ENCODE measurements around the gene PERP. TPM values are rescaled to one million over a fixed set of nuclear protein-coding genes. Genes with fewer than 3 reads are reported as not detected.

The PERP gene
- 33.2 TPM for total RNA-seq
- long read RNA-seq, full-length matches to known transcripts, result 208 of 214 reads
- long read RNA-seq, partial matches to known transcripts, result 5 of 214 reads
- long read RNA-seq, other reads (novel, unspliced or antisense), result 1 of 214 reads

GRCh38 chr6:138107078-138107751 is at the start of gene PERP:
Gene PERP (minus strand): TSS chr6:138107419. CDS start chr6:138107340, 79 bp downstream.
- H3K4me1 ChIP-seq, result no peaks in the 10 kb centered on the region
- TF ChIP-seq, protein P1, sequence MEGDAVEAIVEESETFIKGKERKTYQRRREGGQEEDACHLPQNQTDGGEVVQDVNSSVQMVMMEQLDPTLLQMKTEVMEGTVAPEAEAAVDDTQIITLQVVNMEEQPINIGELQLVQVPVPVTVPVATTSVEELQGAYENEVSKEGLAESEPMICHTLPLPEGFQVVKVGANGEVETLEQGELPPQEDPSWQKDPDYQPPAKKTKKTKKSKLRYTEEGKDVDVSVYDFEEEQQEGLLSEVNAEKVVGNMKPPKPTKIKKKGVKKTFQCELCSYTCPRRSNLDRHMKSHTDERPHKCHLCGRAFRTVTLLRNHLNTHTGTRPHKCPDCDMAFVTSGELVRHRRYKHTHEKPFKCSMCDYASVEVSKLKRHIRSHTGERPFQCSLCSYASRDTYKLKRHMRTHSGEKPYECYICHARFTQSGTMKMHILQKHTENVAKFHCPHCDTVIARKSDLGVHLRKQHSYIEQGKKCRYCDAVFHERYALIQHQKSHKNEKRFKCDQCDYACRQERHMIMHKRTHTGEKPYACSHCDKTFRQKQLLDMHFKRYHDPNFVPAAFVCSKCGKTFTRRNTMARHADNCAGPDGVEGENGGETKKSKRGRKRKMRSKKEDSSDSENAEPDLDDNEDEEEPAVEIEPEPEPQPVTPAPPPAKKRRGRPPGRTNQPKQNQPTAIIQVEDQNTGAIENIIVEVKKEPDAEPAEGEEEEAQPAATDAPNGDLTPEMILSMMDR (IDR thresholded peaks at IDR 0.05), result no peak
- no peaks in the 10 kb centered on the region for H3K9me3 ChIP-seq
- DNase-seq (peak; percentile 91), ATAC-seq (peak; percentile 96)
- H3K27me3 ChIP-seq, result peaks cover 26% of the 10 kb centered on the region
- no peaks in the 10 kb centered on the region for H3K36me3 ChIP-seq
- intact Hi-C loops (cut with DNase I), result loop anchor here (5.0 kb wide), 1 partner anchor 105 kb away; no protein-coding TSS in a partner anchor
- peak within 1 kb of the TSS; percentile 84 for H3K27ac ChIP-seq
- peak within 1 kb of the TSS; percentile 67 for H3K4me3 ChIP-seq

DNA sequence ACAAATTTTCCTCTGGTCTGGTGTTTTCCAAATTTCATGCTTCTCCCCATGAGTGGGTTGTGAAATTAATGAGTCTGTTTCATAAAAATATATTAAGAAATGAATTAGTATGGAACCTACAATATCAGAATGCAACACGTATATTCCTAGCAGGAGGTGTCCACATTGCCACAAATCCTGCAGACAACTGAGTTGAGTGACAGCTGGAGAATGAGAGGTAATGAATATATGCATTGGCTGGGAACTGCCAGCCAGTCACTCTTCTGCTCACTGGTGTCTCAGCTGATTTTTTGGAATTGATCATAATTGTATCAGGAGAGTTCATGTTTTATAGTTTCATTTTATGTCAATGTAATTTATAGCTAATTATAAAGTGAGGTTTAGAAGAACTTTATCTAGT is 48.2 kb upstream of the PERP start:
- Histone ChIP-seq H3K9me3 (no peaks in the 10 kb centered on the region), H3K36me3 (no peaks in the 10 kb centered on the region), H3K27ac (no peak overlapping the region), H3K4me1 (no peaks in the 10 kb centered on the region), H3K4me3 (no peak overlapping the region), H3K27me3 (peaks cover 6% of the 10 kb centered on the region)
- intact Hi-C loops (cut with DNase I), result no loop called here
- no peak for DNase-seq
- ATAC-seq, result no peak
- TF ChIP-seq, protein P1 (IDR thresholded peaks at IDR 0.05), result no peak

- H3K27me3 ChIP-seq, result no peaks in the 10 kb centered on the region
- intact Hi-C loops (cut with DNase I), result no loop called here
- no peaks in the 10 kb centered on the region for H3K4me1 ChIP-seq
- H3K27ac ChIP-seq, result no peak overlapping the region
- DNase-seq (no peak), ATAC-seq (no peak)
- no peaks in the 10 kb centered on the region for H3K36me3 ChIP-seq
- TF ChIP-seq, protein P1 (IDR thresholded peaks at IDR 0.05), result no peak
- H3K9me3 ChIP-seq, result no peaks in the 10 kb centered on the region
- no peak overlapping the region for H3K4me3 ChIP-seq
Measured at GRCh38 chr6:138146544-138146943, 39.3 kb upstream of the PERP start.

- H3K27ac ChIP-seq, result no peak overlapping the region
- intact Hi-C loops (cut with DNase I), result no loop called here
- no peak overlapping the region for H3K4me3 ChIP-seq
- TF ChIP-seq, protein P1 (IDR thresholded peaks at IDR 0.05), result no peak
- no peaks in the 10 kb centered on the region for H3K9me3 ChIP-seq
- ATAC-seq (no peak), DNase-seq (no peak)
- no peaks in the 10 kb centered on the region for H3K4me1 ChIP-seq
- no peaks in the 10 kb centered on the region for H3K36me3 ChIP-seq
- H3K27me3 ChIP-seq, result no peaks in the 10 kb centered on the region
Measured at GRCh38 chr6:138145402-138145801, 38.2 kb upstream of the PERP start.

DNA sequence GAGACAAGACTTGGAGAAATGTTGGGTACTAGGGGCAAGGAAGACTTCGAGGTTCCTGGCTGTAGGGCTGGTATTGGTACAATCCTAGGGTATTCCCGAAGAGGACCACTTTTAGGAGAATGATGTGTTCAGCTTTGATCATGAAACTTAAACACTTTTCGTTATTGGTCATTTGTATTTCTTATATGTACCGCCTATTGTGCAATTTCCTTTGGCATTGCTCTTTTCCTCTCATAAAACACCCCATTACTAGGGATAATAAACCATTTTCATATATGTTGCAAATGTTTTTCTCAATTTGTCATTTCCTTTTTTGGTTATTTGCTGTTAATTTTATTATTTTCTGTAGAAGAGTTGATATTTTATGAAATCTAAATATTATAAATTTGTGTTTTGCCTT is 35.6 kb upstream of the PERP start:
- intact Hi-C loops (cut with DNase I), result no loop called here
- Histone ChIP-seq H3K9me3 (no peaks in the 10 kb centered on the region), H3K27me3 (no peaks in the 10 kb centered on the region), H3K36me3 (no peaks in the 10 kb centered on the region), H3K4me3 (no peak overlapping the region), H3K27ac (no peak overlapping the region), H3K4me1 (no peaks in the 10 kb centered on the region)
- DNase-seq (no peak), ATAC-seq (no peak)
- TF ChIP-seq, protein P1 (IDR thresholded peaks at IDR 0.05), result no peak

All from upper lobe of right lung (tissue), 1 donor.